Liver (tissue), 9 donors: ENCODE results near the gene PIP5K1C. TPM values are rescaled to one million over a fixed set of nuclear protein-coding genes. Genes with fewer than 3 reads are reported as not detected.

Source experiments
- DNase-seq: peaks from one replicate; pipeline ENCODE4 v3.0.0-alpha.2; 2017; ENCODE audit warnings: low spot score
- H3K27ac ChIP-seq, 2 donors: one replicate each; pipeline ENCODE4 v1.7.0; 2013; ENCODE audit warnings: inconsistent platforms in 2 of 2, low read length in 2 of 2, control low read depth in 1 of 2, low read depth in 1 of 2, mild to moderate bottlenecking in 1 of 2
- H3K27me3 ChIP-seq, 4 donors: one replicate each; pipeline versions ENCODE4 v1.6.1 to v1.7.0; 2013; ENCODE audit warnings: low read length in 3 of 4, inconsistent platforms in 1 of 4, mild to moderate bottlenecking in 1 of 4, moderate library complexity in 1 of 4; ENCODE audit not compliant: control insufficient read depth in 4 of 4, insufficient read depth in 4 of 4
- H3K36me3 ChIP-seq, 4 donors: one replicate each; pipeline versions ENCODE4 v1.6.1 to v1.7.0; 2013; ENCODE audit warnings: low read length in 3 of 4, mild to moderate bottlenecking in 3 of 4, low read depth in 1 of 4, moderate library complexity in 1 of 4; ENCODE audit not compliant: control insufficient read depth in 4 of 4, insufficient read depth in 3 of 4
- H3K4me1 ChIP-seq, 4 donors: one replicate each; pipeline versions ENCODE4 v1.6.1 to v1.7.0; 2013; ENCODE audit warnings: low read length in 3 of 4, mild to moderate bottlenecking in 3 of 4, moderate library complexity in 1 of 4; ENCODE audit not compliant: control insufficient read depth in 4 of 4, insufficient read depth in 4 of 4
- H3K4me3 ChIP-seq, 3 donors: one replicate each; pipeline versions ENCODE4 v1.6.1 to v1.7.0; 2013; ENCODE audit warnings: low read length in 3 of 3, control low read depth in 1 of 3, low read depth in 1 of 3, mild to moderate bottlenecking in 1 of 3
- H3K9ac ChIP-seq, 2 donors: one replicate each; pipeline ENCODE4 v1.7.0; 2013; ENCODE audit warnings: low read length in 2 of 2, mild to moderate bottlenecking in 2 of 2, moderate library complexity in 2 of 2, control low read depth in 1 of 2, low read depth in 1 of 2
- H3K9me3 ChIP-seq, 4 donors: one replicate each; pipeline versions ENCODE4 v1.6.1 to v1.7.0; 2013; ENCODE audit warnings: low read length in 3 of 4; ENCODE audit not compliant: control insufficient read depth in 4 of 4
- EGR1 ChIP-seq, 2 donors: IDR thresholded peaks; 2 replicates each; pipeline ENCODE4 v1.6.1; 2016 to 2018; ENCODE audit warnings: antibody characterized with exemption in 2 of 2, low read depth in 2 of 2
- FOXA1 ChIP-seq: IDR thresholded peaks from 2 replicates; pipeline ENCODE4 v1.6.1; 2016; ENCODE audit warnings: antibody characterized with exemption
- FOXA2 ChIP-seq: IDR thresholded peaks from 2 replicates; pipeline ENCODE4 v1.6.1; 2016; ENCODE audit warnings: antibody characterized with exemption
- GABPA ChIP-seq, 2 donors: IDR thresholded peaks in 1 of 2; conservative IDR thresholded peaks in 1 of 2; 2 replicates each; pipeline ENCODE4 v1.6.1; 2016; ENCODE audit warnings: antibody characterized with exemption in 2 of 2, mild to moderate bottlenecking in 1 of 2, moderate library complexity in 1 of 2
- HNF4A ChIP-seq, 2 donors: conservative IDR thresholded peaks; 2 replicates each; pipeline ENCODE4 v1.6.1; 2016; ENCODE audit warnings: antibody characterized with exemption in 2 of 2, mild to moderate bottlenecking in 2 of 2
- HNF4G ChIP-seq: IDR thresholded peaks from 2 replicates; pipeline ENCODE4 v1.6.1; 2016; ENCODE audit warnings: antibody characterized with exemption
- JUND ChIP-seq, 2 donors: IDR thresholded peaks; 2 replicates each; pipeline ENCODE4 v1.6.1; 2016; ENCODE audit warnings: antibody characterized with exemption in 2 of 2
- NR2F2 ChIP-seq: IDR thresholded peaks from 2 replicates; pipeline ENCODE4 v1.6.1; 2016; ENCODE audit warnings: antibody characterized with exemption
- RAD21 ChIP-seq, 2 donors: IDR thresholded peaks; 2 replicates each; pipeline ENCODE4 v1.6.1; 2016; ENCODE audit warnings: antibody characterized with exemption in 2 of 2, mild to moderate bottlenecking in 2 of 2
- RXRA ChIP-seq, 2 donors: IDR thresholded peaks; 2 replicates each; pipeline ENCODE4 v1.6.1; 2017 to 2018; ENCODE audit warnings: antibody characterized with exemption in 2 of 2, mild to moderate bottlenecking in 1 of 2
- SP1 ChIP-seq: IDR thresholded peaks from 2 replicates; pipeline ENCODE4 v1.6.1; 2018; ENCODE audit warnings: antibody characterized with exemption, mild to moderate bottlenecking
- TAF1 ChIP-seq: conservative IDR thresholded peaks from 2 replicates; pipeline ENCODE4 v1.6.1; 2016; ENCODE audit warnings: antibody characterized with exemption, mild to moderate bottlenecking
- YY1 ChIP-seq: IDR thresholded peaks from 2 replicates; pipeline ENCODE4 v1.6.1; 2016; ENCODE audit warnings: antibody characterized with exemption, mild to moderate bottlenecking
- WGBS: extraction: QIAGEN DNeasy Blood & Tissue Kit; methylation state at CpG from one replicate; pipeline ENCODE4 v1.1.7; 2013; 5-methylcytosine and 5-hydroxymethylcytosine counted together
- polyA plus RNA-seq, 2 donors: library from polyadenylated mRNA; stranded (reverse) in 1 of 2; unstranded in 1 of 2; fragments of 200-250 nt in 1 of 2; fragments of >200 nt in 1 of 2; fragmentation: Nextera tagmentation in 1 of 2; extraction: Ambion mirVana in 1 of 2; gene quantifications; one replicate each; pipeline versions ENCODE4 v1.2.1 to v1.2.3, GENCODE V29; 2013 to 2015
- total RNA-seq, 2 donors: library from RNA; depleted of rRNA; stranded (reverse); fragments of >200 nt; gene quantifications; one replicate each; pipeline ENCODE4 v1.2.3, GENCODE V29; 2014
- TF ChIP-seq, protein P1 (sequence below): IDR thresholded peaks from 2 replicates; pipeline ENCODE4 v1.6.1; 2016; ENCODE audit warnings: antibody characterized with exemption, mild to moderate bottlenecking
- TF ChIP-seq, protein P2 (sequence below): IDR thresholded peaks from 2 replicates; pipeline ENCODE4 v1.6.1; 2016; ENCODE audit warnings: antibody characterized with exemption
- TF ChIP-seq, protein P3 (sequence below): fragments of 150-350 bp; IDR thresholded peaks from 2 replicates; pipeline ENCODE4 v1.5.1; 2017; ENCODE audit warnings: improper control_type of control experiment, low read depth, low read length; ENCODE audit not compliant: missing input control
- TF ChIP-seq, protein P4 (sequence below): IDR thresholded peaks from 2 replicates; pipeline ENCODE4 v1.6.1; 2016; ENCODE audit warnings: antibody characterized with exemption
- TF ChIP-seq, protein P5 (sequence below): IDR thresholded peaks from 2 replicates; pipeline ENCODE4 v1.6.1; 2016; ENCODE audit warnings: antibody characterized with exemption
- donor health status: healthy.
- donor health status: healthy.
- donor health status: healthy.
- donor health status: healthy.
- donor health status: healthy.

The PIP5K1C gene
- total and polyA plus RNA-seq, 4 donors = 1.8 to 7.4 (median 6.0) TPM

DNA sequence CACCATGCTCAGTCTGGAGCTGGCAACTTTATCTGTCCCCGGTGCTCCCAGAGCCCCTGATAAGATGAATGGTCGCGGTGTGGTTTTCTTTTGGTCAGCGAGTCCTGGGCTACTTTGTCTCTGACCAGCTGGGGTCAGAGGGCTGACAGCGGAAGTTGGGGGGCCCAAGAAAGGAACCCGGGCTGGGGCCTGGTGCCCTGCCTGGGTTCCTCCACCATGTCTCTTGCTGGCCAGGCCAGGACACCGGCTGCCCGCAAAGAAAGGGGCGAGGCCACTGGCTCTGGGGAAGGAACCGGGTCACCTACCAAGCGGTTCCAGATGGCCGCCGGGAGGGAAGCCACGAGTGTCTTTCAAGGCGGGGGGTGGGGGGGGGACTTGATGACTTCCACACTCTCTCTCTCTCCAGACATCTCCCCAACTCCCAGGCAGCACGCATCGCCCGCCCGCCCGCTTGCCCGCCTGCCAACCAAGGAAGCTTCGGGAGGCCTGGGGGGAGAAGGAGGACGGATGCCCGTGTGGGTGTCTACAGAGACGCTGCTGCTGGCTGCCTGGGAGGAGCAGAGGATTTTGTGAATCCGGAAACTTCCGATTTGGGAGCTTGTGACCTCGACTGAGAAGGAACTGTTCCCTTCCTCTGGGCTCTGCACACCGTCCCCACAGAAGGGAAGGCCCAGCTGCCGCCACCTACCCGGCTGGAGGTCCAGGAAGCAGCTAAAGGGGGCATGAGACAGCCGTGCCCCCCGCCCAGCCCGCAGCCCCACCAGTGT is 1.1 kb downstream of the PIP5K1C start:
- Histone ChIP-seq H3K4me3 (peak overlapping the region; percentile 76 to 95 (median 83)), H3K27ac (peak overlapping the region; percentile 40 to 76), H3K27me3 (no peaks in the 10 kb centered on the region), H3K36me3 (no peaks in the 10 kb centered on the region), H3K9me3 (no peaks in the 10 kb centered on the region), H3K4me1 (peaks cover 2 to 15% (median 10%) of the 10 kb centered on the region in 4 donors), H3K9ac (peak overlapping the region in 1 of 2 donors; percentile 77)
- DNase-seq = no peak
- peak in 1 of 2 donors; percentile 7 for TF ChIP-seq RAD21 (IDR thresholded peaks at IDR 0.05)
- TF ChIP-seq, protein P1, sequence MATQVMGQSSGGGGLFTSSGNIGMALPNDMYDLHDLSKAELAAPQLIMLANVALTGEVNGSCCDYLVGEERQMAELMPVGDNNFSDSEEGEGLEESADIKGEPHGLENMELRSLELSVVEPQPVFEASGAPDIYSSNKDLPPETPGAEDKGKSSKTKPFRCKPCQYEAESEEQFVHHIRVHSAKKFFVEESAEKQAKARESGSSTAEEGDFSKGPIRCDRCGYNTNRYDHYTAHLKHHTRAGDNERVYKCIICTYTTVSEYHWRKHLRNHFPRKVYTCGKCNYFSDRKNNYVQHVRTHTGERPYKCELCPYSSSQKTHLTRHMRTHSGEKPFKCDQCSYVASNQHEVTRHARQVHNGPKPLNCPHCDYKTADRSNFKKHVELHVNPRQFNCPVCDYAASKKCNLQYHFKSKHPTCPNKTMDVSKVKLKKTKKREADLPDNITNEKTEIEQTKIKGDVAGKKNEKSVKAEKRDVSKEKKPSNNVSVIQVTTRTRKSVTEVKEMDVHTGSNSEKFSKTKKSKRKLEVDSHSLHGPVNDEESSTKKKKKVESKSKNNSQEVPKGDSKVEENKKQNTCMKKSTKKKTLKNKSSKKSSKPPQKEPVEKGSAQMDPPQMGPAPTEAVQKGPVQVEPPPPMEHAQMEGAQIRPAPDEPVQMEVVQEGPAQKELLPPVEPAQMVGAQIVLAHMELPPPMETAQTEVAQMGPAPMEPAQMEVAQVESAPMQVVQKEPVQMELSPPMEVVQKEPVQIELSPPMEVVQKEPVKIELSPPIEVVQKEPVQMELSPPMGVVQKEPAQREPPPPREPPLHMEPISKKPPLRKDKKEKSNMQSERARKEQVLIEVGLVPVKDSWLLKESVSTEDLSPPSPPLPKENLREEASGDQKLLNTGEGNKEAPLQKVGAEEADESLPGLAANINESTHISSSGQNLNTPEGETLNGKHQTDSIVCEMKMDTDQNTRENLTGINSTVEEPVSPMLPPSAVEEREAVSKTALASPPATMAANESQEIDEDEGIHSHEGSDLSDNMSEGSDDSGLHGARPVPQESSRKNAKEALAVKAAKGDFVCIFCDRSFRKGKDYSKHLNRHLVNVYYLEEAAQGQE = no peak
- TF ChIP-seq FOXA1 = no peak
- 23% methylated on average over 34 of the region's 34 CpGs for WGBS

DNA sequence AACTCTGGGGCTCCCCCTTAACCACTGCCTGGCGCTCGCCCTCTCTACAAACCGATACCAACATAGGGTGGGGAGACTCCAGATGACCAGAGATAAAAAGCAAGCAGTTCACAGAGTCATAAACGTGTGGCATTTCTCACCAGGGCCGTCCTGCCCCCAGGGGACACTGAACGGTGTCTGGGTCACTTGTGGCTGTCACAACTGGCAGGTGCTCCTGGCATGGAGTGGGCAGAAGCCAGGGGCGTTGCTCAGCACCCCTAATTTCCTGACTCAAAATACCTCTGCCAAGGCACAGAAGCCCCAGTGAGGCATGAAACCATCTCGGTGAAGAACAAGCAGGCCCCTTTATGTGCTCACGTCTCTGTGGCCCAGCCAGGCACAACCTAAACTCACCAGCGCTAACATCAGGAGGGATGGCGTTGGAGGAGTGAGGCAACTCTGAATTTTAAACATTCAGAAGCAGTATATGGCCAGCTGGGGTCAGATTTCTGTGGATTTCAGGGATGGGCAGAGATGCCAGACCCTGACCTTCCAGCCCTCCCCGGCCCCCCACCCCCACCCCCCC is 1.8 kb downstream of the PIP5K1C start:
- TF ChIP-seq HNF4A (conservative IDR thresholded peaks at IDR 0.05) = no peak
- TF ChIP-seq, protein P2, sequence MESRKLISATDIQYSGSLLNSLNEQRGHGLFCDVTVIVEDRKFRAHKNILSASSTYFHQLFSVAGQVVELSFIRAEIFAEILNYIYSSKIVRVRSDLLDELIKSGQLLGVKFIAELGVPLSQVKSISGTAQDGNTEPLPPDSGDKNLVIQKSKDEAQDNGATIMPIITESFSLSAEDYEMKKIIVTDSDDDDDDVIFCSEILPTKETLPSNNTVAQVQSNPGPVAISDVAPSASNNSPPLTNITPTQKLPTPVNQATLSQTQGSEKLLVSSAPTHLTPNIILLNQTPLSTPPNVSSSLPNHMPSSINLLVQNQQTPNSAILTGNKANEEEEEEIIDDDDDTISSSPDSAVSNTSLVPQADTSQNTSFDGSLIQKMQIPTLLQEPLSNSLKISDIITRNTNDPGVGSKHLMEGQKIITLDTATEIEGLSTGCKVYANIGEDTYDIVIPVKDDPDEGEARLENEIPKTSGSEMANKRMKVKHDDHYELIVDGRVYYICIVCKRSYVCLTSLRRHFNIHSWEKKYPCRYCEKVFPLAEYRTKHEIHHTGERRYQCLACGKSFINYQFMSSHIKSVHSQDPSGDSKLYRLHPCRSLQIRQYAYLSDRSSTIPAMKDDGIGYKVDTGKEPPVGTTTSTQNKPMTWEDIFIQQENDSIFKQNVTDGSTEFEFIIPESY = no peak
- TF ChIP-seq JUND (IDR thresholded peaks at IDR 0.05) = no peak
- no peak for TF ChIP-seq NR2F2
- TF ChIP-seq, protein P3, sequence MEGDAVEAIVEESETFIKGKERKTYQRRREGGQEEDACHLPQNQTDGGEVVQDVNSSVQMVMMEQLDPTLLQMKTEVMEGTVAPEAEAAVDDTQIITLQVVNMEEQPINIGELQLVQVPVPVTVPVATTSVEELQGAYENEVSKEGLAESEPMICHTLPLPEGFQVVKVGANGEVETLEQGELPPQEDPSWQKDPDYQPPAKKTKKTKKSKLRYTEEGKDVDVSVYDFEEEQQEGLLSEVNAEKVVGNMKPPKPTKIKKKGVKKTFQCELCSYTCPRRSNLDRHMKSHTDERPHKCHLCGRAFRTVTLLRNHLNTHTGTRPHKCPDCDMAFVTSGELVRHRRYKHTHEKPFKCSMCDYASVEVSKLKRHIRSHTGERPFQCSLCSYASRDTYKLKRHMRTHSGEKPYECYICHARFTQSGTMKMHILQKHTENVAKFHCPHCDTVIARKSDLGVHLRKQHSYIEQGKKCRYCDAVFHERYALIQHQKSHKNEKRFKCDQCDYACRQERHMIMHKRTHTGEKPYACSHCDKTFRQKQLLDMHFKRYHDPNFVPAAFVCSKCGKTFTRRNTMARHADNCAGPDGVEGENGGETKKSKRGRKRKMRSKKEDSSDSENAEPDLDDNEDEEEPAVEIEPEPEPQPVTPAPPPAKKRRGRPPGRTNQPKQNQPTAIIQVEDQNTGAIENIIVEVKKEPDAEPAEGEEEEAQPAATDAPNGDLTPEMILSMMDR = no peak
- TF ChIP-seq FOXA2 = no peak
- TF ChIP-seq EGR1 (IDR thresholded peaks at IDR 0.05; ENCODE audit: low read depth in 2 of 2) = no peak
- TF ChIP-seq, protein P4, sequence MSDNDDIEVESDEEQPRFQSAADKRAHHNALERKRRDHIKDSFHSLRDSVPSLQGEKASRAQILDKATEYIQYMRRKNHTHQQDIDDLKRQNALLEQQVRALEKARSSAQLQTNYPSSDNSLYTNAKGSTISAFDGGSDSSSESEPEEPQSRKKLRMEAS = no peak
- no peak for TF ChIP-seq HNF4G
- no peak for TF ChIP-seq RXRA (IDR thresholded peaks at IDR 0.05)
- TF ChIP-seq TAF1 = no peak
- no peak for TF ChIP-seq SP1
- no peak for TF ChIP-seq FOXA1
- TF ChIP-seq, protein P5, sequence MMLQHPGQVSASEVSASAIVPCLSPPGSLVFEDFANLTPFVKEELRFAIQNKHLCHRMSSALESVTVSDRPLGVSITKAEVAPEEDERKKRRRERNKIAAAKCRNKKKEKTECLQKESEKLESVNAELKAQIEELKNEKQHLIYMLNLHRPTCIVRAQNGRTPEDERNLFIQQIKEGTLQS = no peak
- TF ChIP-seq, protein P1 = no peak
- TF ChIP-seq GABPA (IDR thresholded peaks at IDR 0.05 in 1 of 2, conservative IDR thresholded peaks at IDR 0.05 in 1 of 2) = no peak
- TF ChIP-seq RAD21 (IDR thresholded peaks at IDR 0.05) = no peak
- no peak for TF ChIP-seq YY1
- no peaks in the 10 kb centered on the region for H3K27me3 ChIP-seq
- no peak overlapping the region for H3K4me3 ChIP-seq
- no peaks in the 10 kb centered on the region for H3K9me3 ChIP-seq
- H3K4me1 ChIP-seq = peaks cover 2 to 15% (median 10%) of the 10 kb centered on the region in 4 donors
- DNase-seq = no peak
- H3K9ac ChIP-seq = no peak overlapping the region
- no peaks in the 10 kb centered on the region for H3K36me3 ChIP-seq
- H3K27ac ChIP-seq = no peak overlapping the region
- 70% methylated on average over 12 of the region's 12 CpGs for WGBS
